ENCODE measurements around the gene SH2D3A. TPM values are rescaled to one million over a fixed set of nuclear protein-coding genes. Genes with fewer than 3 reads are reported as not detected.
A peak's percentile ranks its signal among the peaks of the same experiment; 100 is the strongest.

SH2D3A gene
- total and polyA plus RNA-seq, 2 donors from 2014 or later, result 12.5 to 35.4 TPM

GRCh38 chr19:6744381-6745301 is 22.6 kb downstream of the SH2D3A start:
- peaks cover 5 to 21% (median 17%) of the 10 kb centered on the region in 3 donors for H3K4me1 ChIP-seq (ENCODE audit: control insufficient read depth in 2 of 3, insufficient read depth in 2 of 3, low read depth in 1 of 3, low read length in 3 of 3)
- peak overlapping the region in 1 of 3 donors; percentile 25 for H3K4me3 ChIP-seq (ENCODE audit: low read length in 3 of 3)
- DNase-seq (peak; percentile 52 to 98 (median 79)), FAIRE-seq (no peak)
- no peak for TF ChIP-seq CTCF (IDR thresholded peaks at IDR 0.05; ENCODE audit: borderline replicate concordance, extremely low read depth, insufficient read depth)
- peak overlapping the region in 1 of 3 donors; percentile 6 for H3K9ac ChIP-seq (ENCODE audit: low read length in 3 of 3)
- no peaks in the 10 kb centered on the region for H3K27me3 ChIP-seq (ENCODE audit: control insufficient read depth, insufficient read depth, low read length)
- H3K36me3 ChIP-seq (ENCODE audit: control insufficient read depth in 2 of 3, insufficient read depth in 3 of 3, low read length in 3 of 3), result peaks cover 5 to 33% (median 10%) of the 10 kb centered on the region in 3 donors
- no peaks in the 10 kb centered on the region for H3K9me3 ChIP-seq (ENCODE audit: control insufficient read depth in 2 of 3, insufficient read depth in 1 of 3, low read length in 3 of 3)
- intact Hi-C loops (cut with DNase I), result no loop called here
- peak overlapping the region; percentile 38 to 51 for H3K27ac ChIP-seq (ENCODE audit: low read depth in 2 of 2, low read length in 2 of 2)

- H3K9ac ChIP-seq (ENCODE audit: low read length in 3 of 3), result peak overlapping the region in 1 of 3 donors; percentile 6
- FAIRE-seq (no peak), DNase-seq (no peak)
- H3K9me3 ChIP-seq (ENCODE audit: control insufficient read depth in 2 of 3, insufficient read depth in 1 of 3, low read length in 3 of 3), result no peaks in the 10 kb centered on the region
- intact Hi-C loops (cut with DNase I), result no loop called here
- TF ChIP-seq CTCF (IDR thresholded peaks at IDR 0.05; ENCODE audit: borderline replicate concordance, extremely low read depth, insufficient read depth), result no peak
- peaks cover 5 to 25% (median 21%) of the 10 kb centered on the region in 3 donors for H3K4me1 ChIP-seq (ENCODE audit: control insufficient read depth in 2 of 3, insufficient read depth in 2 of 3, low read depth in 1 of 3, low read length in 3 of 3)
- H3K27ac ChIP-seq (ENCODE audit: low read depth in 2 of 2, low read length in 2 of 2), result peak overlapping the region; percentile 38 to 51
- H3K36me3 ChIP-seq (ENCODE audit: control insufficient read depth in 2 of 3, insufficient read depth in 3 of 3, low read length in 3 of 3), result peaks cover 5 to 27% (median 10%) of the 10 kb centered on the region in 3 donors
- H3K27me3 ChIP-seq (ENCODE audit: control insufficient read depth, insufficient read depth, low read length), result no peaks in the 10 kb centered on the region
- peak overlapping the region in 1 of 3 donors; percentile 25 for H3K4me3 ChIP-seq (ENCODE audit: low read length in 3 of 3)
These were observed 23.4 kb downstream of the SH2D3A start for GRCh38 chr19:6743714-6744380.

- Histone ChIP-seq H3K4me1 (ENCODE audit: control insufficient read depth in 2 of 3, insufficient read depth in 2 of 3, low read depth in 1 of 3, low read length in 3 of 3) (peaks cover 8 to 30% (median 29%) of the 10 kb centered on the region in 3 donors), H3K9ac (ENCODE audit: low read length in 3 of 3) (no peak overlapping the region), H3K27ac (ENCODE audit: low read depth in 2 of 2, low read length in 2 of 2) (no peak overlapping the region), H3K4me3 (ENCODE audit: low read length in 3 of 3) (no peak overlapping the region), H3K27me3 (ENCODE audit: control insufficient read depth, insufficient read depth, low read length) (no peaks in the 10 kb centered on the region), H3K36me3 (ENCODE audit: control insufficient read depth in 2 of 3, insufficient read depth in 3 of 3, low read length in 3 of 3) (peaks cover 2 to 24% (median 10%) of the 10 kb centered on the region in 3 donors), H3K9me3 (ENCODE audit: control insufficient read depth in 2 of 3, insufficient read depth in 1 of 3, low read length in 3 of 3) (no peaks in the 10 kb centered on the region)
- intact Hi-C loops (cut with DNase I), result no loop called here
- DNase-seq (peak in 2 of 5 donors; percentile 44 to 63), FAIRE-seq (no peak)
- no peak for TF ChIP-seq CTCF (IDR thresholded peaks at IDR 0.05; ENCODE audit: borderline replicate concordance, extremely low read depth, insufficient read depth)
These were observed 24.2 kb downstream of the SH2D3A start for GRCh38 chr19:6743066-6743465.
